Left ventricle myocardium inferior (tissue), 1 donor: ENCODE results near the gene MOSPD3. TPM values are rescaled to one million over a fixed set of nuclear protein-coding genes. Genes with fewer than 3 reads are reported as not detected.

Experiments used
- DNase-seq: peaks from one replicate; pipeline ENCODE4 v3.0.0-alpha.2; 2020
- H3K27ac ChIP-seq: fragments of 200-600 bp; replicated peaks from 2 replicates; pipeline ENCODE4 v1.8.0; 2021
- H3K27me3 ChIP-seq: fragments of 200-600 bp; 2 replicates; pipeline ENCODE4 v1.8.0; 2021; ENCODE audit warnings: low read depth
- H3K36me3 ChIP-seq: fragments of 200-600 bp; 2 replicates; pipeline ENCODE4 v1.8.0; 2021
- H3K4me1 ChIP-seq: fragments of 200-600 bp; 2 replicates; pipeline ENCODE4 v1.8.0; 2021
- H3K4me3 ChIP-seq: fragments of 200-600 bp; 2 replicates; pipeline ENCODE4 v1.8.0; 2021; ENCODE audit warnings: mild to moderate bottlenecking, moderate library complexity
- H3K9me3 ChIP-seq: fragments of 200-600 bp; replicated peaks from 2 replicates; pipeline ENCODE4 v1.8.0; 2021
- intact Hi-C: fragments of 100-400 bp; cut with micrococcal nuclease; formaldehyde crosslinking; loops from one replicate; pipeline ENCODE4 v1.11.0; 2022
- total RNA-seq: library from RNA; stranded (reverse); fragmentation: NEBNext Ultra II Directional; extraction: Animal tissue kit (Norgen Biotek cat#: 25700); gene quantifications from one replicate; pipeline ENCODE4 v1.2.1, GENCODE V29; 2021
- TF ChIP-seq, protein P1 (sequence below): fragments of 200-600 bp; IDR thresholded peaks from 2 replicates; pipeline ENCODE4 v1.8.0; 2021; ENCODE audit warnings: antibody characterized with exemption, mild to moderate bottlenecking, borderline replicate concordance
- donor health status: DM: no; HTN: yes; CAD: no; lungs with severe emphysema.

MOSPD3 gene
- total RNA-seq, 1 donor from 2014 or later = 10.2 TPM

- Histone ChIP-seq H3K9me3 (no peaks in the 10 kb centered on the region), H3K4me1 (peaks cover 22% of the 10 kb centered on the region), H3K27ac (no peak overlapping the region), H3K36me3 (peaks cover 26% of the 10 kb centered on the region), H3K27me3 (no peaks in the 10 kb centered on the region), H3K4me3 (no peak overlapping the region)
- intact Hi-C loops = no loop called here
- DNase-seq = no peak
- TF ChIP-seq, protein P1, sequence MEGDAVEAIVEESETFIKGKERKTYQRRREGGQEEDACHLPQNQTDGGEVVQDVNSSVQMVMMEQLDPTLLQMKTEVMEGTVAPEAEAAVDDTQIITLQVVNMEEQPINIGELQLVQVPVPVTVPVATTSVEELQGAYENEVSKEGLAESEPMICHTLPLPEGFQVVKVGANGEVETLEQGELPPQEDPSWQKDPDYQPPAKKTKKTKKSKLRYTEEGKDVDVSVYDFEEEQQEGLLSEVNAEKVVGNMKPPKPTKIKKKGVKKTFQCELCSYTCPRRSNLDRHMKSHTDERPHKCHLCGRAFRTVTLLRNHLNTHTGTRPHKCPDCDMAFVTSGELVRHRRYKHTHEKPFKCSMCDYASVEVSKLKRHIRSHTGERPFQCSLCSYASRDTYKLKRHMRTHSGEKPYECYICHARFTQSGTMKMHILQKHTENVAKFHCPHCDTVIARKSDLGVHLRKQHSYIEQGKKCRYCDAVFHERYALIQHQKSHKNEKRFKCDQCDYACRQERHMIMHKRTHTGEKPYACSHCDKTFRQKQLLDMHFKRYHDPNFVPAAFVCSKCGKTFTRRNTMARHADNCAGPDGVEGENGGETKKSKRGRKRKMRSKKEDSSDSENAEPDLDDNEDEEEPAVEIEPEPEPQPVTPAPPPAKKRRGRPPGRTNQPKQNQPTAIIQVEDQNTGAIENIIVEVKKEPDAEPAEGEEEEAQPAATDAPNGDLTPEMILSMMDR = no peak
Measured at GRCh38 chr7:100570954-100571828, 41.1 kb upstream of the MOSPD3 start.

GRCh38 chr7:100571829-100572116, 40.6 kb upstream of the MOSPD3 start:
- H3K36me3 ChIP-seq = peaks cover 31% of the 10 kb centered on the region
- no peaks in the 10 kb centered on the region for H3K9me3 ChIP-seq
- no peak for DNase-seq
- peaks cover 22% of the 10 kb centered on the region for H3K4me1 ChIP-seq
- intact Hi-C loops = no loop called here
- H3K4me3 ChIP-seq = no peak overlapping the region
- H3K27ac ChIP-seq = no peak overlapping the region
- TF ChIP-seq, protein P1 = no peak
- no peaks in the 10 kb centered on the region for H3K27me3 ChIP-seq

- intact Hi-C loops = no loop called here
- Histone ChIP-seq H3K27ac (no peak overlapping the region), H3K4me1 (peaks cover 22% of the 10 kb centered on the region), H3K27me3 (no peaks in the 10 kb centered on the region), H3K4me3 (no peak overlapping the region), H3K36me3 (peaks cover 38% of the 10 kb centered on the region), H3K9me3 (no peaks in the 10 kb centered on the region)
- DNase-seq = no peak
- TF ChIP-seq, protein P1 = no peak
Measured at GRCh38 chr7:100572281-100572948, 39.9 kb upstream of the MOSPD3 start.

- peaks cover 22% of the 10 kb centered on the region for H3K4me1 ChIP-seq
- DNase-seq = no peak
Measured at GRCh38 chr7:100572949-100573675, 39.2 kb upstream of the MOSPD3 start.

More at GRCh38 chr7:100572949-100573675, 39.2 kb upstream of the MOSPD3 start:
- intact Hi-C loops = no loop called here
- H3K4me3 ChIP-seq = no peak overlapping the region
- no peak overlapping the region for H3K27ac ChIP-seq
- H3K9me3 ChIP-seq = no peaks in the 10 kb centered on the region
- H3K27me3 ChIP-seq = no peaks in the 10 kb centered on the region
- peaks cover 45% of the 10 kb centered on the region for H3K36me3 ChIP-seq
- TF ChIP-seq, protein P1 = no peak
